Liver (tissue), 9 donors: ENCODE data around the gene PFN3. TPM values are rescaled to one million over a fixed set of nuclear protein-coding genes. Genes with fewer than 3 reads are reported as not detected.

ENCODE experiments used
- DNase-seq: peaks from one replicate; pipeline ENCODE4 v3.0.0-alpha.2; 2017; ENCODE audit warnings: low spot score
- H3K27ac ChIP-seq, 2 donors: one replicate each; pipeline ENCODE4 v1.7.0; 2013; ENCODE audit warnings: inconsistent platforms in 2 of 2, low read length in 2 of 2, control low read depth in 1 of 2, low read depth in 1 of 2, mild to moderate bottlenecking in 1 of 2
- H3K27me3 ChIP-seq, 4 donors: one replicate each; pipeline versions ENCODE4 v1.6.1 to v1.7.0; 2013; ENCODE audit warnings: low read length in 3 of 4, inconsistent platforms in 1 of 4, mild to moderate bottlenecking in 1 of 4, moderate library complexity in 1 of 4; ENCODE audit not compliant: control insufficient read depth in 4 of 4, insufficient read depth in 4 of 4
- H3K36me3 ChIP-seq, 4 donors: one replicate each; pipeline versions ENCODE4 v1.6.1 to v1.7.0; 2013; ENCODE audit warnings: low read length in 3 of 4, mild to moderate bottlenecking in 3 of 4, low read depth in 1 of 4, moderate library complexity in 1 of 4; ENCODE audit not compliant: control insufficient read depth in 4 of 4, insufficient read depth in 3 of 4
- H3K4me1 ChIP-seq, 4 donors: one replicate each; pipeline versions ENCODE4 v1.6.1 to v1.7.0; 2013; ENCODE audit warnings: low read length in 3 of 4, mild to moderate bottlenecking in 3 of 4, moderate library complexity in 1 of 4; ENCODE audit not compliant: control insufficient read depth in 4 of 4, insufficient read depth in 4 of 4
- H3K4me3 ChIP-seq, 3 donors: one replicate each; pipeline versions ENCODE4 v1.6.1 to v1.7.0; 2013; ENCODE audit warnings: low read length in 3 of 3, control low read depth in 1 of 3, low read depth in 1 of 3, mild to moderate bottlenecking in 1 of 3
- H3K9ac ChIP-seq, 2 donors: one replicate each; pipeline ENCODE4 v1.7.0; 2013; ENCODE audit warnings: low read length in 2 of 2, mild to moderate bottlenecking in 2 of 2, moderate library complexity in 2 of 2, control low read depth in 1 of 2, low read depth in 1 of 2
- H3K9me3 ChIP-seq, 4 donors: one replicate each; pipeline versions ENCODE4 v1.6.1 to v1.7.0; 2013; ENCODE audit warnings: low read length in 3 of 4; ENCODE audit not compliant: control insufficient read depth in 4 of 4
- EGR1 ChIP-seq, 2 donors: IDR thresholded peaks; 2 replicates each; pipeline ENCODE4 v1.6.1; 2016 to 2018; ENCODE audit warnings: antibody characterized with exemption in 2 of 2, low read depth in 2 of 2
- FOXA1 ChIP-seq: IDR thresholded peaks from 2 replicates; pipeline ENCODE4 v1.6.1; 2016; ENCODE audit warnings: antibody characterized with exemption
- FOXA2 ChIP-seq: IDR thresholded peaks from 2 replicates; pipeline ENCODE4 v1.6.1; 2016; ENCODE audit warnings: antibody characterized with exemption
- HNF4G ChIP-seq: IDR thresholded peaks from 2 replicates; pipeline ENCODE4 v1.6.1; 2016; ENCODE audit warnings: antibody characterized with exemption
- JUND ChIP-seq, 2 donors: IDR thresholded peaks; 2 replicates each; pipeline ENCODE4 v1.6.1; 2016; ENCODE audit warnings: antibody characterized with exemption in 2 of 2
- NR2F2 ChIP-seq: IDR thresholded peaks from 2 replicates; pipeline ENCODE4 v1.6.1; 2016; ENCODE audit warnings: antibody characterized with exemption
- RAD21 ChIP-seq, 2 donors: IDR thresholded peaks; 2 replicates each; pipeline ENCODE4 v1.6.1; 2016; ENCODE audit warnings: antibody characterized with exemption in 2 of 2, mild to moderate bottlenecking in 2 of 2
- RXRA ChIP-seq, 2 donors: IDR thresholded peaks; 2 replicates each; pipeline ENCODE4 v1.6.1; 2017 to 2018; ENCODE audit warnings: antibody characterized with exemption in 2 of 2, mild to moderate bottlenecking in 1 of 2
- SP1 ChIP-seq: IDR thresholded peaks from 2 replicates; pipeline ENCODE4 v1.6.1; 2018; ENCODE audit warnings: antibody characterized with exemption, mild to moderate bottlenecking
- TAF1 ChIP-seq: conservative IDR thresholded peaks from 2 replicates; pipeline ENCODE4 v1.6.1; 2016; ENCODE audit warnings: antibody characterized with exemption, mild to moderate bottlenecking
- YY1 ChIP-seq: IDR thresholded peaks from 2 replicates; pipeline ENCODE4 v1.6.1; 2016; ENCODE audit warnings: antibody characterized with exemption, mild to moderate bottlenecking
- WGBS: extraction: QIAGEN DNeasy Blood & Tissue Kit; methylation state at CpG from one replicate; pipeline ENCODE4 v1.1.7; 2013; 5-methylcytosine and 5-hydroxymethylcytosine counted together
- polyA plus RNA-seq, 2 donors: library from polyadenylated mRNA; stranded (reverse) in 1 of 2; unstranded in 1 of 2; fragments of 200-250 nt in 1 of 2; fragments of >200 nt in 1 of 2; fragmentation: Nextera tagmentation in 1 of 2; extraction: Ambion mirVana in 1 of 2; gene quantifications; one replicate each; pipeline versions ENCODE4 v1.2.1 to v1.2.3, GENCODE V29; 2013 to 2015
- total RNA-seq, 2 donors: library from RNA; depleted of rRNA; stranded (reverse); fragments of >200 nt; gene quantifications; one replicate each; pipeline ENCODE4 v1.2.3, GENCODE V29; 2014
- TF ChIP-seq, protein P1 (sequence below): IDR thresholded peaks from 2 replicates; pipeline ENCODE4 v1.6.1; 2016; ENCODE audit warnings: antibody characterized with exemption, mild to moderate bottlenecking
- TF ChIP-seq, protein P2 (sequence below): IDR thresholded peaks from 2 replicates; pipeline ENCODE4 v1.6.1; 2016; ENCODE audit warnings: antibody characterized with exemption
- TF ChIP-seq, protein P3 (sequence below): IDR thresholded peaks from 2 replicates; pipeline ENCODE4 v1.6.1; 2016; ENCODE audit warnings: antibody characterized with exemption
- TF ChIP-seq, protein P4 (sequence below): fragments of 150-350 bp; IDR thresholded peaks from 2 replicates; pipeline ENCODE4 v1.5.1; 2017; ENCODE audit warnings: improper control_type of control experiment, low read depth, low read length; ENCODE audit not compliant: missing input control
- donor health status: healthy.
- donor health status: healthy.
- donor health status: healthy.
- donor health status: healthy.
- donor health status: healthy.

PFN3 gene
- total and polyA plus RNA-seq, 4 donors, result not detected

DNA sequence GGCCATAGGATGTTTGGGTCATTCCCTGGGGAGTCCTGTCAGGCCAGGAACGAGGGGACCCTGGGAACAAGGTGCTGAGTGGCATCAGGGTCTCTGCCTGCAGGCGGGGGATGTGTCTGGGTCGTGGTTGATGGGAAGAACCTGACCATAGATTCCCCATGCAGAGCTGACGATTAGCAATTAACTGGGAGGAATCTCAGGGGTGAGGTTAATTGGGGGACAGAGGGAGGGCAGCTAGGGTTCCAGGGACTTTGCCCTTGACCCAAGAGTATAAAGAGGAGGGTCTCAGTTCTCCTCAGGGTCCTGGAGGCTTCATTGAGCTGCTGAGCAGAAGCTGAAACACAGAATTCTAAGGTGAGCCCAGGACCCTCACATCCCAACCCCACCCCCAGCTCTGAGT lies 16.3 kb downstream of the PFN3 start, which contains the start of gene SLC34A1:
Gene SLC34A1 (plus strand): TSS at position 301 of the 400 bp plus-strand sequence. CDS start 1,308 bp downstream, outside the sequence.
- DNase-seq, result no peak
- TF ChIP-seq EGR1 (IDR thresholded peaks at IDR 0.05; ENCODE audit: low read depth in 2 of 2) (no peak), YY1 (no peak), NR2F2 (no peak), RXRA (IDR thresholded peaks at IDR 0.05) (no peak), SP1 (no peak), FOXA2 (no peak), HNF4G (no peak), TAF1 (no peak)
- Histone ChIP-seq H3K9me3 (no peaks in the 10 kb centered on the region), H3K36me3 (no peaks in the 10 kb centered on the region), H3K27me3 (no peaks in the 10 kb centered on the region), H3K27ac (no peak within 1 kb of the TSS), H3K4me1 (peaks cover 0 to 20% (median 10%) of the 10 kb centered on the region in 4 donors), H3K4me3 (no peak within 1 kb of the TSS), H3K9ac (no peak within 1 kb of the TSS)
- 86% methylated on average over 4 of the region's 4 CpGs for WGBS

DNA sequence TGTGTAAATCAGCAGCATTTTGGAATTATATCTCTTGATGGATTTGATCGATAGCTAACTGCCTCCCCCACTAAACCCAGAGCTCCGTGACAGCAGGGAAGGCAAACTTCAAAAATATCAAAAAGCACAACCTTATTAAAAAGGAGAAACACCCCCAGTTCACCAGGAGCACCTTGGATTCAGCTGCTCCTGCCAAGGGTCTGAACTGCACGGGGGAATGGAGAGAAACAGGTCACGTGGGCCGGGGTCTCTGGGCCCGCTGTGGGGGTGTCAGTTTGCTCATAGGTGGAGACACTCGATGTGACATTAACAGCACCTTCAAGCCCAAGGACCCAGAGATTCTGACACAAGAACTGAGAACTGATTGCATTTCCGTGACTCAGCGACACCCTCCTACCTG lies 17.3 kb downstream of the PFN3 start:
- TF ChIP-seq JUND (IDR thresholded peaks at IDR 0.05), result no peak
- TF ChIP-seq, protein P1, sequence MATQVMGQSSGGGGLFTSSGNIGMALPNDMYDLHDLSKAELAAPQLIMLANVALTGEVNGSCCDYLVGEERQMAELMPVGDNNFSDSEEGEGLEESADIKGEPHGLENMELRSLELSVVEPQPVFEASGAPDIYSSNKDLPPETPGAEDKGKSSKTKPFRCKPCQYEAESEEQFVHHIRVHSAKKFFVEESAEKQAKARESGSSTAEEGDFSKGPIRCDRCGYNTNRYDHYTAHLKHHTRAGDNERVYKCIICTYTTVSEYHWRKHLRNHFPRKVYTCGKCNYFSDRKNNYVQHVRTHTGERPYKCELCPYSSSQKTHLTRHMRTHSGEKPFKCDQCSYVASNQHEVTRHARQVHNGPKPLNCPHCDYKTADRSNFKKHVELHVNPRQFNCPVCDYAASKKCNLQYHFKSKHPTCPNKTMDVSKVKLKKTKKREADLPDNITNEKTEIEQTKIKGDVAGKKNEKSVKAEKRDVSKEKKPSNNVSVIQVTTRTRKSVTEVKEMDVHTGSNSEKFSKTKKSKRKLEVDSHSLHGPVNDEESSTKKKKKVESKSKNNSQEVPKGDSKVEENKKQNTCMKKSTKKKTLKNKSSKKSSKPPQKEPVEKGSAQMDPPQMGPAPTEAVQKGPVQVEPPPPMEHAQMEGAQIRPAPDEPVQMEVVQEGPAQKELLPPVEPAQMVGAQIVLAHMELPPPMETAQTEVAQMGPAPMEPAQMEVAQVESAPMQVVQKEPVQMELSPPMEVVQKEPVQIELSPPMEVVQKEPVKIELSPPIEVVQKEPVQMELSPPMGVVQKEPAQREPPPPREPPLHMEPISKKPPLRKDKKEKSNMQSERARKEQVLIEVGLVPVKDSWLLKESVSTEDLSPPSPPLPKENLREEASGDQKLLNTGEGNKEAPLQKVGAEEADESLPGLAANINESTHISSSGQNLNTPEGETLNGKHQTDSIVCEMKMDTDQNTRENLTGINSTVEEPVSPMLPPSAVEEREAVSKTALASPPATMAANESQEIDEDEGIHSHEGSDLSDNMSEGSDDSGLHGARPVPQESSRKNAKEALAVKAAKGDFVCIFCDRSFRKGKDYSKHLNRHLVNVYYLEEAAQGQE, result no peak
- TF ChIP-seq SP1, result no peak
- TF ChIP-seq YY1, result no peak
- no peak for TF ChIP-seq FOXA1
- TF ChIP-seq, protein P2, sequence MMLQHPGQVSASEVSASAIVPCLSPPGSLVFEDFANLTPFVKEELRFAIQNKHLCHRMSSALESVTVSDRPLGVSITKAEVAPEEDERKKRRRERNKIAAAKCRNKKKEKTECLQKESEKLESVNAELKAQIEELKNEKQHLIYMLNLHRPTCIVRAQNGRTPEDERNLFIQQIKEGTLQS, result no peak
- TF ChIP-seq, protein P3, sequence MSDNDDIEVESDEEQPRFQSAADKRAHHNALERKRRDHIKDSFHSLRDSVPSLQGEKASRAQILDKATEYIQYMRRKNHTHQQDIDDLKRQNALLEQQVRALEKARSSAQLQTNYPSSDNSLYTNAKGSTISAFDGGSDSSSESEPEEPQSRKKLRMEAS, result no peak
- no peak for DNase-seq
- Histone ChIP-seq H3K9ac (no peak overlapping the region), H3K4me3 (no peak overlapping the region), H3K4me1 (peaks cover 4 to 28% (median 14%) of the 10 kb centered on the region in 4 donors), H3K36me3 (no peaks in the 10 kb centered on the region), H3K9me3 (no peaks in the 10 kb centered on the region), H3K27ac (no peak overlapping the region), H3K27me3 (no peaks in the 10 kb centered on the region)
- WGBS, result 94% methylated on average over 9 of the region's 9 CpGs

DNA sequence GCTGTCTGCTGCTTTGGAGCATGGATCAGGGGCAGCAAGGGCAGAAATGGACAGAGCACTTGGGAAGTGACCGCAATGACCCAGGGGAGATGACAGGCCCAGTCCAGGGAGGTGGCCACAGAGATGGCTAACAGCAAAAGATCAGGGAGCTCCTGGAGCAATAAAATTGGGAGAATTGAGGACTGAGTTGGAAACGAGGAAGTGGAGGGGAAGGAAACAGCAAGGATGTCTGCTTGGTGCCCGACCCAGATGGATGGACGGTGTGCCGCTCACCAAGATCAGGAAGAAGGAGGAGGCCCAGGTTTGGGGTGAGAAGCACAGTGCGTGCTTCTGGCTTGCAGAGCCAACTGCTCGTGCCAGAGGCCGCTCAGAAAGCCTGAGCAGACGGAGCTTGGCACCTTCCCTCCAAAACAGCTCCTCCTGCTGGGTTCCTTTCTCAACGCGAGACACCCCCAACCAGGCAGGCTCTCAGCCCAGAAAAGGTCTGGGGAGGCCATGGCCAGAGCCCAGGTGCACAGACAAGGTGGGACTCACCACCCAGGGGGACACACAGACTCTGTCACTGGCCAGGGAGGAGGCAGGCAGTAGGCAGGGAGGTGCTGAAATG lies 17.9 kb downstream of the PFN3 start:
- H3K27ac ChIP-seq, result no peak overlapping the region
- no peaks in the 10 kb centered on the region for H3K27me3 ChIP-seq
- 26% methylated on average over 11 of the region's 11 CpGs for WGBS
- H3K4me1 ChIP-seq, result peaks cover 8 to 34% (median 20%) of the 10 kb centered on the region in 4 donors
- no peak overlapping the region for H3K4me3 ChIP-seq
- DNase-seq, result no peak
- H3K36me3 ChIP-seq, result no peaks in the 10 kb centered on the region
- TF ChIP-seq TAF1 (no peak), FOXA1 (no peak), YY1 (no peak), NR2F2 (no peak), RAD21 (IDR thresholded peaks at IDR 0.05) (peak; percentile 71 to 80), EGR1 (IDR thresholded peaks at IDR 0.05; ENCODE audit: low read depth in 2 of 2) (no peak), FOXA2 (no peak), HNF4G (no peak), JUND (IDR thresholded peaks at IDR 0.05) (no peak), RXRA (IDR thresholded peaks at IDR 0.05) (peak in 1 of 2 donors; percentile 11)
- TF ChIP-seq, protein P4, sequence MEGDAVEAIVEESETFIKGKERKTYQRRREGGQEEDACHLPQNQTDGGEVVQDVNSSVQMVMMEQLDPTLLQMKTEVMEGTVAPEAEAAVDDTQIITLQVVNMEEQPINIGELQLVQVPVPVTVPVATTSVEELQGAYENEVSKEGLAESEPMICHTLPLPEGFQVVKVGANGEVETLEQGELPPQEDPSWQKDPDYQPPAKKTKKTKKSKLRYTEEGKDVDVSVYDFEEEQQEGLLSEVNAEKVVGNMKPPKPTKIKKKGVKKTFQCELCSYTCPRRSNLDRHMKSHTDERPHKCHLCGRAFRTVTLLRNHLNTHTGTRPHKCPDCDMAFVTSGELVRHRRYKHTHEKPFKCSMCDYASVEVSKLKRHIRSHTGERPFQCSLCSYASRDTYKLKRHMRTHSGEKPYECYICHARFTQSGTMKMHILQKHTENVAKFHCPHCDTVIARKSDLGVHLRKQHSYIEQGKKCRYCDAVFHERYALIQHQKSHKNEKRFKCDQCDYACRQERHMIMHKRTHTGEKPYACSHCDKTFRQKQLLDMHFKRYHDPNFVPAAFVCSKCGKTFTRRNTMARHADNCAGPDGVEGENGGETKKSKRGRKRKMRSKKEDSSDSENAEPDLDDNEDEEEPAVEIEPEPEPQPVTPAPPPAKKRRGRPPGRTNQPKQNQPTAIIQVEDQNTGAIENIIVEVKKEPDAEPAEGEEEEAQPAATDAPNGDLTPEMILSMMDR, result peak; percentile 38
- TF ChIP-seq, protein P1, result peak; percentile 14
- H3K9ac ChIP-seq, result no peak overlapping the region
- no peaks in the 10 kb centered on the region for H3K9me3 ChIP-seq
